HepG2 (cell line): ENCODE measurements around the gene EMP2. TPM values are rescaled to one million over a fixed set of nuclear protein-coding genes. Genes with fewer than 3 reads are reported as not detected.

Experiments used
- MAZ ChIP-seq, 2 experiments: sonication (generic) in 1 of 2; formaldehyde crosslinking in 1 of 2; IDR thresholded peaks; 2 replicates each; pipeline versions ENCODE4 v1.5.0 to v1.6.1; 2012 to 2020; ENCODE audit warnings: low read depth in 2 of 2, mild to moderate bottlenecking in 2 of 2, borderline replicate concordance in 1 of 2, improper control_type of control experiment in 1 of 2, low read length in 1 of 2, missing genetic modification reagents in 1 of 2, moderate library complexity in 1 of 2
- MIER3 ChIP-seq: IDR thresholded peaks from 2 replicates; pipeline ENCODE4 v1.6.1; 2016; ENCODE audit warnings: missing compliant biosample characterization, borderline replicate concordance
- NFYC ChIP-seq: IDR thresholded peaks from 2 replicates; pipeline ENCODE4 v1.6.1; 2016; ENCODE audit warnings: missing genetic modification reagents, missing compliant biosample characterization
- NR2F1 ChIP-seq, 2 experiments: fragments of 450-650 bp in 1 of 2; formaldehyde crosslinking in 1 of 2; IDR thresholded peaks; 2 replicates each; pipeline versions ENCODE4 v1.5.0 to v1.6.1; 2016 to 2020; ENCODE audit warnings: mild to moderate bottlenecking in 1 of 2, missing compliant biosample characterization in 1 of 2, missing genetic modification reagents in 1 of 2, moderate library complexity in 1 of 2
- RARA ChIP-seq: IDR thresholded peaks from 2 replicates; pipeline ENCODE4 v1.6.1; 2016; ENCODE audit warnings: missing genetic modification reagents, missing compliant biosample characterization
- REPIN1 ChIP-seq: sonication (generic); formaldehyde crosslinking; IDR thresholded peaks from 2 replicates; pipeline ENCODE4 v1.8.0; 2022; ENCODE audit warnings: missing genetic modification reagents, low read depth, mild to moderate bottlenecking, borderline replicate concordance
- SMYD3 ChIP-seq: sonication (generic); formaldehyde crosslinking; IDR thresholded peaks from 2 replicates; pipeline ENCODE4 v1.8.1; 2023; ENCODE audit warnings: mild to moderate bottlenecking, missing genetic modification reagents
- TEAD3 ChIP-seq: optimal IDR thresholded peaks from 2 replicates; pipeline ENCODE3; 2016; ENCODE audit warnings: borderline replicate concordance
- ZFX ChIP-seq: sonication (generic); formaldehyde crosslinking; IDR thresholded peaks from 2 replicates; pipeline ENCODE4 v1.4.0; 2020; ENCODE audit warnings: mild to moderate bottlenecking, low read depth, missing genetic modification reagents, moderate library complexity
- ZNF232 ChIP-seq: sonication (generic); formaldehyde crosslinking; IDR thresholded peaks from 2 replicates; pipeline ENCODE4 v1.4.0; 2020; ENCODE audit warnings: missing genetic modification reagents, borderline replicate concordance
- ZNF431 ChIP-seq: sonication (generic); formaldehyde crosslinking; IDR thresholded peaks from 2 replicates; pipeline ENCODE4 v1.9.0; 2022; ENCODE audit warnings: missing genetic modification reagents, low read depth, mild to moderate bottlenecking, borderline replicate concordance
- ZNF781 ChIP-seq: sonication (generic); formaldehyde crosslinking; IDR thresholded peaks from 2 replicates; pipeline ENCODE4 v1.5.1; 2020; ENCODE audit warnings: borderline replicate concordance, mild to moderate bottlenecking, missing genetic modification reagents; ENCODE audit errors: not compliant biosample characterization
- ZSCAN21 ChIP-seq: sonication (generic); formaldehyde crosslinking; IDR thresholded peaks from 2 replicates; pipeline ENCODE4 v1.8.0; 2022; ENCODE audit warnings: mild to moderate bottlenecking, missing genetic modification reagents, moderate library complexity, borderline replicate concordance
- polyA plus RNA-seq, 8 experiments: library from polyadenylated mRNA; depleted of rRNA in 3 of 8; stranded (reverse) in 7 of 8; unstranded in 1 of 8; fragments of >200 nt; fragmentation: Illumina TruSeq in 4 of 8; extraction: Trizol in 4 of 8; gene quantifications; 2 replicates each; pipeline versions ENCODE4 v1.2.1 to v1.2.3, GENCODE V29; 2011 to 2016; ENCODE audit warnings: low read depth in 4 of 8, missing spikeins in 1 of 8, mixed read lengths in 1 of 8; ENCODE audit not compliant: insufficient read depth in 1 of 8
- total RNA-seq, 5 experiments: library from RNA; depleted of rRNA; stranded (reverse); fragments of >200 nt; fragmentation: Illumina TruSeq; extraction: Trizol; gene quantifications; 2 replicates each; pipeline ENCODE4 v1.2.3, GENCODE V29; 2016; ENCODE audit warnings: low read depth in 1 of 5
- TF ChIP-seq, protein P1 (sequence below): IDR thresholded peaks from 2 replicates; pipeline ENCODE4 v1.6.1; 2016; ENCODE audit warnings: missing compliant biosample characterization, missing genetic modification reagents, borderline replicate concordance
- TF ChIP-seq, protein P2 (sequence below): sonication (generic); formaldehyde crosslinking; IDR thresholded peaks from 2 replicates; pipeline ENCODE4 v1.4.0; 2020; ENCODE audit warnings: missing genetic modification reagents
- TF ChIP-seq, protein P3 (sequence below): sonication (generic); formaldehyde crosslinking; IDR thresholded peaks from 2 replicates; pipeline ENCODE4 v1.4.0; 2020; ENCODE audit warnings: mild to moderate bottlenecking, missing genetic modification reagents

Gene EMP2
- total and polyA plus RNA-seq, 2 of the 13 experiments (the other 11 are each of a cell fraction or from before 2014, with no cell fraction given): 24.6 to 91.2 TPM

DNA sequence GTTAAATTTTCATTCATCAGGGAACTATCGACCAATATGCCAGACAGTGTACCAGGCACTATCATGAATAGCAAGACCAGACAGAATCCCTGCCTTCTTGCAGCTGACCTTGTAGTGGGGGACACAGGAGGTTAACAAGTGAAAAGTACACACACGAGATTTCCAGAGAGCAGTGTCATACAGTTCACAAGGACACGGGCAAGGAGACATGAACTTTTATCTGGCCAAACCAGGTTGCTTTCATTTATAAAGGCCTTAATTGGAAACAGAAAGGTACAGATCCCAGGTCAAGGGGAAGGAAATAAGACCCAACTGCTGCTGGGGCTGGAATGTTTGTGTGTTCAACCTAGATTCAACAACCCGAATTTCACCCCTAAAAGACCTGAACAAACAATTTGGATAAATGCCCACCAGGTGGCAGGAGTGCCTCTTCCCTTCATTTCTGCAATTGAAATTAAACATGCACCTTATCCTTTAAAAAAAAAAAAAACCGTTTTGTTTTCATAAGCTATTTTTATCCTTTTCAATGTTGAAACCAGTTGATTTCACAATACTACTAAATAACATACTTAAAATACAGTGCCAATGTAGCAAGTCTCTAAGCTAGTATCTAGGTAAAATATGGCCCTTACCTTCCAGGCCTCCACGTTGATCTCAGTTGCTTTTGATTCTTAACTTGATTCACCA, 65.9 kb downstream of the EMP2 start (continued):
- TF ChIP-seq, protein P1, sequence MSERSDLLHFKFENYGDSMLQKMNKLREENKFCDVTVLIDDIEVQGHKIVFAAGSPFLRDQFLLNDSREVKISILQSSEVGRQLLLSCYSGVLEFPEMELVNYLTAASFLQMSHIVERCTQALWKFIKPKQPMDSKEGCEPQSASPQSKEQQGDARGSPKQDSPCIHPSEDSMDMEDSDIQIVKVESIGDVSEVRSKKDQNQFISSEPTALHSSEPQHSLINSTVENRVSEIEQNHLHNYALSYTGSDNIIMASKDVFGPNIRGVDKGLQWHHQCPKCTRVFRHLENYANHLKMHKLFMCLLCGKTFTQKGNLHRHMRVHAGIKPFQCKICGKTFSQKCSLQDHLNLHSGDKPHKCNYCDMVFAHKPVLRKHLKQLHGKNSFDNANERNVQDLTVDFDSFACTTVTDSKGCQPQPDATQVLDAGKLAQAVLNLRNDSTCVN (CRISPR knock-in tag): no peak
- TF ChIP-seq ZFX (CRISPR knock-in tag) (no peak), TEAD3 (CRISPR knock-in tag) (peak; percentile 75), ZNF232 (CRISPR knock-in tag) (peak; percentile 27; the same call in 1 of the 2 replicates), MIER3 (CRISPR knock-in tag) (peak; percentile 17; the same call in 1 of the 2 replicates), ZNF781 (no peak), REPIN1 (CRISPR knock-in tag) (peak; percentile 9; the same call in 1 of the 2 replicates), NFYC (CRISPR knock-in tag) (no peak), NR2F1 (CRISPR knock-in tag; IDR thresholded peaks at IDR 0.05) (0 out of 4 replicates have a peak, but pooled peaks of 1 of the 2 experiments have one; percentile 17), ZNF431 (CRISPR knock-in tag) (no peak), ZSCAN21 (CRISPR knock-in tag) (no peak), MAZ (IDR thresholded peaks at IDR 0.05; ENCODE audit: borderline replicate concordance, low read depth, low read length) (no peak), MAZ (CRISPR knock-in tag; IDR thresholded peaks at IDR 0.05; ENCODE audit: low read depth) (peak; percentile 33; the same call in 1 of the 2 replicates), SMYD3 (CRISPR knock-in tag) (0 out of 2 replicates have a peak, but pooled peaks have one; percentile 3), RARA (CRISPR knock-in tag) (peak; percentile 57)
- TF ChIP-seq, protein P2, sequence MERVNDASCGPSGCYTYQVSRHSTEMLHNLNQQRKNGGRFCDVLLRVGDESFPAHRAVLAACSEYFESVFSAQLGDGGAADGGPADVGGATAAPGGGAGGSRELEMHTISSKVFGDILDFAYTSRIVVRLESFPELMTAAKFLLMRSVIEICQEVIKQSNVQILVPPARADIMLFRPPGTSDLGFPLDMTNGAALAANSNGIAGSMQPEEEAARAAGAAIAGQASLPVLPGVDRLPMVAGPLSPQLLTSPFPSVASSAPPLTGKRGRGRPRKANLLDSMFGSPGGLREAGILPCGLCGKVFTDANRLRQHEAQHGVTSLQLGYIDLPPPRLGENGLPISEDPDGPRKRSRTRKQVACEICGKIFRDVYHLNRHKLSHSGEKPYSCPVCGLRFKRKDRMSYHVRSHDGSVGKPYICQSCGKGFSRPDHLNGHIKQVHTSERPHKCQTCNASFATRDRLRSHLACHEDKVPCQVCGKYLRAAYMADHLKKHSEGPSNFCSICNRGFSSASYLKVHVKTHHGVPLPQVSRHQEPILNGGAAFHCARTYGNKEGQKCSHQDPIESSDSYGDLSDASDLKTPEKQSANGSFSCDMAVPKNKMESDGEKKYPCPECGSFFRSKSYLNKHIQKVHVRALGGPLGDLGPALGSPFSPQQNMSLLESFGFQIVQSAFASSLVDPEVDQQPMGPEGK: peak; percentile 9; the same call in 1 of the 2 replicates
- TF ChIP-seq, protein P3, sequence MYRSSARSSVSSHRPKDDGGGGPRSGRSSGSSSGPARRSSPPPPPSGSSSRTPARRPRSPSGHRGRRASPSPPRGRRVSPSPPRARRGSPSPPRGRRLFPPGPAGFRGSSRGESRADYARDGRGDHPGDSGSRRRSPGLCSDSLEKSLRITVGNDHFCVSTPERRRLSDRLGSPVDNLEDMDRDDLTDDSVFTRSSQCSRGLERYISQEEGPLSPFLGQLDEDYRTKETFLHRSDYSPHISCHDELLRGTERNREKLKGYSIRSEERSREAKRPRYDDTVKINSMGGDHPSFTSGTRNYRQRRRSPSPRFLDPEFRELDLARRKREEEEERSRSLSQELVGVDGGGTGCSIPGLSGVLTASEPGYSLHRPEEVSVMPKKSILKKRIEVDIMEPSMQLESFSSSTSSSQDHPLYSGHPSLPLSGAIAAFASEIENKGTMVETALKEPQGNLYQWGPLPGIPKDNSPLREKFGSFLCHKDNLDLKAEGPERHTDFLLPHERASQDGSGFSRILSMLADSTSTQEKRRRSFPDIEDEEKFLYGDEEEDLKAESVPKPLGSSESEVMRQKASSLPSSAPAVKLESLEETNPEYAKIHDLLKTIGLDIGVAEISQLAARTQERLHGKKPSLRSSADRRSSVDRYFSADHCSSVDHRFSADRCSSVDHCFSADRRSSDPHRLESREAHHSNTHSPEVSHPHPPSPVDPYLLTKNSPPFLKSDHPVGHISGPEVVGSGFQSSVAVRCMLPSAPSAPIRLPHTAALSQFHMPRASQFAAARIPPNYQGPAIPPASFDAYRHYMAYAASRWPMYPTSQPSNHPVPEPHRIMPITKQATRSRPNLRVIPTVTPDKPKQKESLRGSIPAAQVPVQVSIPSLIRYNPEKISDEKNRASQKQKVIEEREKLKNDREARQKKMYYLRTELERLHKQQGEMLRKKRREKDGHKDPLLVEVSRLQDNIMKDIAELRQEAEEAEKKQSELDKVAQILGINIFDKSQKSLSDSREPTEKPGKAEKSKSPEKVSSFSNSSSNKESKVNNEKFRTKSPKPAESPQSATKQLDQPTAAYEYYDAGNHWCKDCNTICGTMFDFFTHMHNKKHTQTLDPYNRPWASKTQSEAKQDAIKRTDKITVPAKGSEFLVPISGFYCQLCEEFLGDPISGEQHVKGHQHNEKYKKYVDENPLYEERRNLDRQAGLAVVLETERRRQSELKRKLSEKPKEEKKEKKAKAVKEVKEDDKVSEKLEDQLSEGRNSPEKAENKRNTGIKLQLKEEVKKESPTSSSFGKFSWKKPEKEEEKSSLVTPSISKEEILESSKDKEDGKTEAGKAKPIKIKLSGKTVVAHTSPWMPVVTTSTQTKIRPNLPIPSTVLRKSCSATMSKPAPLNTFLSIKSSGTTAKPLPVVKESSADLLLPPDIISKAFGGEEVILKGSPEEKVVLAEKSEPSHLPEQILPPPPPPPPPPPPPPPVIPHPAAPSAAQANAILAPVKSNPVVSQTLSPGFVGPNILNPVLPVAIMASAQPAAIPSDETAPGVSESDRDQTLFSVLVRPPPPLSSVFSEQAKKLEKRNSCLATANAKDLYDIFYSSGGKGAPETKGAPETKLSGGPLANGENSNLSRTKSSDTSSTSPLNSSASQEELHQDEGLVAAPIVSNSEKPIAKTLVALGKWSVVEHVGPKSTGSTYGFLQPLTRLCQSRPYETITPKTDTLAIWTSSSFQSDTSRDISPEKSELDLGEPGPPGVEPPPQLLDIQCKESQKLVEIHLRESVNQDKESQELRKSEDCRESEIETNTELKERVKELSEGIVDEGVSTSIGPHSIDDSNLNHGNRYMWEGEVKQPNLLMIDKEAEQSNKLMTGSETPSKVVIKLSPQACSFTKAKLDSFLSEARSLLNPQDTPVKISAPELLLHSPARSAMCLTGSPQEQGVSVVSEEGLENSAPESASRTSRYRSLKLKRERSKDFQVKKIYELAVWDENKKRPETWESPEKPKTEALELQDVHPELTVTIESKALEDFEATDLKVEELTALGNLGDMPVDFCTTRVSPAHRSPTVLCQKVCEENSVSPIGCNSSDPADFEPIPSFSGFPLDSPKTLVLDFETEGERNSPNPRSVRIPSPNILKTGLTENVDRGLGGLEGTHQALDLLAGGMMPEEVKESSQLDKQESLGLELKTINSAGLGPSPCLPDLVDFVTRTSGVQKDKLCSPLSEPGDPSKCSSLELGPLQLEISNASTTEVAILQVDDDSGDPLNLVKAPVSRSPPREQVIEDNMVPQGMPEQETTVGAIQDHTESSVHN (CRISPR knock-in tag): peak; percentile 60; the same call in 1 of the 2 replicates
